GM18517 (cell line): Measurements from ENCODE around the gene SNRPA1.
"Not testable (repeated sequence)": the region's sequence is repeated elsewhere in the genome, so short reads cannot be mapped to it uniquely, and the experiment has no call there.

Experiments
- ATAC-seq: cut with Tn5 transposase; IDR thresholded peaks from one replicate; pipeline ENCODE4 v1.9.1; 2021; ENCODE audit warnings: mild to moderate bottlenecking, moderate library complexity; ENCODE audit not compliant: unreplicated experiment

SNRPA1 gene

DNA sequence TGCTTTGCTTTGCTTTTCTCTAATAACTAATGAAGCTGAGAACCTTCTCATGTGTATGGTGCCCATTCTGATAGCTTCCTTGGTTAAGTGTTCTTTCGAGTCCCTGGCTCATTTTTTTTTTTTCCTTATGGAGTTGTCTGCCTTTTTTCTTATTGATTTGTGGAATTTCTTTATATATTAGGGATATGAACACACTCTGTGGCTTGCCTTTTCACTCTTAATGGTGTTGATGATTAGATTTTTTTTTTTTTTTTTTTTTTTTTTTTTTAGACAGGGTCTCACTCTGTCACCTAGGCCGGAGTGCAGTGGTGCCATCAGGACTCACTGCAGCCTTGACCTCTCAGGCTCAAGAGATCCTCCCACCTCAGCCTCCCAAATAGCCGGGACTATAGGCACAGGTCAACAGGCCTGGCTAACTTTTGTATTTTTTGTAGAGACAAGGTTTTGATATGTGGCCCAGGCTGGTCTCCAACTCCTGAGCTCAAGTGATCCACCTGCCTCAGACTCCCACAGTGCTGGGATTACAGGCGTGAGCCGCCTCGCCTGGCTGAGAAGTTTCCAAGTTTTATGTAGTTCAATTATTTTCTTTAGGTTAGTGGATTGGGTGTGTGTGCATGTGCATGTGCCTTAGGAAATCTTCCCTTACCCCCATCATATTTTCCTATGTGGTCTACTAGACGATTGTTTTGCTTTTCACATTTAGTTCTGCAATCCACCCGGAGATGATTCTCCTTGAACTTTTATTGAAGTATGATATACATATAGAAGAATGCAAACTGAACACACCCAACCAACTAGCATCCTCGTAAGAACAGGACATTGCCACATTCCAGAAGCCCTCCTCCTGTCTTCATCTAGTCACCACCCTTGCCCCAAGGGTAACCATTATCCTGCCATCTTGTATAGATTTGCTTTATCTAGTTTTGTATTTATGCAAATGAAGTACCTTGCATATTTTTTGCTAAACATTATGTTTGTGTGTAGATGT lies 1.7 kb upstream of the SNRPA1 start:
- ATAC-seq: no peak

DNA sequence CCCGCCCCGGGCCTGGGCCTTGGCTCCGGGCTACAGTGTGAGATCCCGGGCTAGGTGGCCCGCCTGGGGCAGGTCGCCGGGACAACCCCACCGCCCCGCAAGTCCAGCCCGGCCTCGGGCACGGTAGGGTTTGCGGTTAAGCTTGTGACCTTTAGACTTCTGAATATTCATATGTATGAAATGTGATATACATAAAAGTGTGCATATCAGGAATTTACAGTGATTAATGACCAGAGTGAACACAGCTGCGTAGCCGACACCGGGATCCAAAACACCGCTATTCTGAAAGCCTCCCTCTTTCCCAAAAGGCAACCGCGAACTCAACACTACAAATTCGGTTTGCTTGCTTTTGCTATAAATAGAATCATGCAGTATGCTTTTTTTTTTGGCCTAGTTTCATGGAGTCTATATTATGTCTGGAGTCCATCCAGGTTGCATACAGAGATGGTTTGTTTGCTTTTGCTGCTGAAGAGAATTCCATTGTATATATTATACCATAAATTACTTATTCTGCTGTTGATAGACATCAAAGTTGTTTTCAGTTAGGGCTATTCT lies 636 bp upstream of the SNRPA1 start:
- no peak for ATAC-seq

DNA sequence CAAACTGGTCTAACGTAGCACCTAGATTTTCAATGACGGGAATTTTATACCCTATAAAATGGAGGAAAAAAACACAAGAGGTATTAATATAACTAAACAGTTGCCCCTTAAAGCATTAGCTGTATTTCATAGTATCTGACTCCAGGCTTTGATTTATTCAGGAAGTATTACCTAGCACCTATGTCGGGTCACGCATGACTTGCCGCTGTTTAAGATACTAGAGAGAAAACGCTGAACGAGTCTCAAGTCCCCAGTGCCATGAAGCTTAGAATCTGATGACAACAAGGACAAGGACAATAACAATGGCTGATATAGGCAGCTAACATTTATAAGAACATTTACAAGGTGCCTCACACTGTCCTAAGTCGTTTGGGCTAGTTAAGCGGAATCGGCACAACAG lies 1.9 kb downstream of the SNRPA1 start:
- no peak for ATAC-seq

DNA sequence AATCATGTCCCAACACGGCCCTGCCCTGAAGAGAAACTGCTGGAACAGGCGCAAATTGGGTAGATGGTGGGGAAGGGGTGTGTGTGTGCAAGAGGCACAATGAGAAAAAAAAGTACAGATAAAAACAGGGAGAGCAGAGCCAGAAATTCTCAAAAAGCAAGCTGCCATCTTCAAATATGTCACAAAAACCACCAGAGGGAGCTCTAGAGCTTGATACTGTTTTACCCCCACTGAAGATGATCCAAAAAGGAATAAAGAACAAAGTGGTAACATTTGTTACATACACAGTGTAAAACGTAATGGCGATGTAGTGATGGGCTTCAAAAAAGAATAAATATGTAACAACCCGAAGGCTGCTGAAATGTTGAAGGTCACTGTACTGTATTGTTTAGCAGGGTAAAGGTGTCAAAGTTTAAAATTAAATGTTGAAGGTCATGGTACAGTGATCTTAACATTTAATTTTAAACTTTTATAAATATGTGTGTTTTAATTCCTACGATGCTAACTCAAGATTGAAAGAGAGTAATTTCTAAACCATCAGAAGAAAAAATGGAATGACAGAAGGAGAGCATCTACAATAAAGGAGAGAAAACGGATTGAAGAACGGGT lies 6.0 kb downstream of the SNRPA1 start:
- ATAC-seq: peak; percentile 52

DNA sequence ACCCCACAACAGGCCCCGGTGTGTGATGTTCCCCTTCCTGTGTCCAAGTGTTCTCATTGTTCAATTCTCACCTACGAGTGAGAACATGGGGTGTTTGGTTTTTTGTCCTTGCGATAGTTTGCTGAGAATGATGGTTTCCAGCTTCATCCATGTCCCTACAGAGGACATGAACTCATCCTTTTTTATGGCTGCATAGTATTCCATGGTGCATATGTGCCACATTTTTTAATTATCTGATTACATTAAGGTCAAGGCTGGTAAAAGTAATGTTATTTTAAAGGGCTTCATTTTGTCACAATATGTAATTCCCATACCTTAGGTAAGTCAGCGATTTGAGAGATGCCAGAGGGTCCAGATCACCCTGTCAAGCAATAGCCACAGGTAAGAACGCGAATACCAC lies 7.7 kb downstream of the SNRPA1 start:
- ATAC-seq: not testable (repeated sequence)

- no peak for ATAC-seq
Observed at GRCh38 chr15:101286471-101287114, 8.5 kb downstream of the SNRPA1 start.

GRCh38 chr15:101283931-101284330 lies 11.1 kb downstream of the SNRPA1 start:
- ATAC-seq: no peak

DNA sequence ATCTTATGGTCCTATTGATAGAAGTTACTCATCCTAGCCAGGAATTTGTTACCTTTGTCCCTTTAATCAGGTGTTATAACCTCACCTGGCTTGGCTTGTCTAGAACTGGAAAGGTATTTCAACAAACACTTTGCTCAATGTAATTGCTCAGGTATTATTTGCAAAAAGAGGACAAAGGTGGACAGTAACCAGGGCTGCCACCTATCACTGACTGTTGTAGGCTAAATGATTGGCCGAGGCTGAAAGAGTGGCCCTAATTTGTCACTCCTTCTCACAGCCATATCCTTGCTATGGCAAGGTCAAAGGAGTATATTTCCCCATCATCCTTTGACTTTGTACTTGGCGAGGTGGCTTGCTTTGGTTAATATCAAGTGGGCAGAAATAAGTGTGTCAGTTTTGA lies 15.0 kb downstream of the SNRPA1 start:
- no peak for ATAC-seq

DNA sequence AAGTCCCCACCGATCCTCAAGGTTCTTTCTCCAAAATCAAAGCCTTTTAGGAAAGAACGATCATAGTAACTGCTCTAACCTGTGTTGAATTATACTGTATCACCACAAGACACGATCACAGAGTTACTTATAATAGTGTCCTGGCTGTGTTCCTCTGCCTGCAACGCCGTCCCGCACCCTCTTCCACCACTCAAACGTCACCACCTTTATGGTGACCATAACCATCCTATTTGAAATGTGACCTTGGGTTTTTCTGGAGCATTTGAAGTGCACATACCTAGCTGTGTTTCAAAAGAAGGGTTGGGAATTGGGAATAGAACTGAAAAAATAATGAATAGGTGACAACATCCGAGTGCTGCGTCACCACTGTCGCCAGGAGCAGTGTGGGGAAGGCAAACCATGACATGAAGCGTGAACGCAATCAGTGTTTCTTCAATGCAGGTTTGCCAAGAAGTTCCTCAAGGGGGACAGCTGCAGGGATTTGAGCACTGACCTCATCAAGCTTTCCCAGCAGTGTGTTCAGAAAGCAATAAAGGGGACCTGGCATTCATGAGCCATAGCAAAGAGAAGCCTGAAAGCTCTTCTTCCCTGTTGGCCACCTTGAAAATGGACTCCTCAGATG lies 17.0 kb downstream of the SNRPA1 start:
- ATAC-seq: no peak

- peak; percentile 75 for ATAC-seq
Observed at GRCh38 chr15:101277038-101277822, 17.8 kb downstream of the SNRPA1 start, which contains the start of gene SELENOS. SELENOS (minus strand) TSS chr15:101277485; CDS start chr15:101277417, 68 bp downstream.

- ATAC-seq: peak; percentile 35
Observed at GRCh38 chr15:101276501-101277037, 18.5 kb downstream of the SNRPA1 start.

DNA sequence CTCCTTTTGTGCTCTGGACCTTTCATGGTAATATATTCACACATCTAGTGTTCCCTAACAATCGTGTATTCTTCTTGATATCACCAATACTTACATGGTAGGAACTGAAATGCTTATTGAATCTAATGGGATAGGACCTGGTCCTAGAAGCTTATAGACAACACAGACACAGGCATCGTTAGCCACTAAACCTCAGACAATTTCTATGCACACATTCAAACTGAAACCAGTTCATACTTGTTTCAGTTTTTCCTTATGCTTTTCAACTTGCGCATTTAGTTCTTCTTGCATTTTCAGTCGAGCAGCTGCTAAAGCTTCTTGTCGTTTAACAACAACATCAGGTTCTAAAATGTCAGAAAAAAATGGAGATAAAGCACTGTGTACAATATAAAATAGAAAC lies 20.0 kb downstream of the SNRPA1 start:
- ATAC-seq: peak; percentile 25

- ATAC-seq: no peak
Observed at GRCh38 chr15:101273534-101273933, 21.5 kb downstream of the SNRPA1 start.

DNA sequence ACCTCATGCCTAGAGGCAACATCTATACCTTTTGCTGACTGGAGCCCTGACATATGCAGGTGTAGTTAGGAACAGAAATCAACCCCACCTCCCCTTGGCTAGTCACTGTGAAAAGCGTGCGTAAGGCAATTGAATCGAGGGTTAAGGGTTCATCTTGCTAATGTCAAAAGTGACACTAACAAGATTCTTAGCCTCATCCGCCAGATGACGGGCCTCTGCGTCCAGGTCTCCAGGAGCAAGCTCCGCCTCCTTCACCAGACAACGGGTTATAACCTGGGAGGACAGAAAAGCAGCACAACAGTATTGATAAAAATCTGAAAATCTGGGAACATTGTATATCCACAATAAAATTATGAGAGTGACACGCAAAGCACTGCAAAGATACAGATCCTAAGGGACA lies 22.5 kb downstream of the SNRPA1 start:
- no peak for ATAC-seq

GRCh38 chr15:101269479-101270223 lies 25.4 kb downstream of the SNRPA1 start:
- no peak for ATAC-seq

DNA sequence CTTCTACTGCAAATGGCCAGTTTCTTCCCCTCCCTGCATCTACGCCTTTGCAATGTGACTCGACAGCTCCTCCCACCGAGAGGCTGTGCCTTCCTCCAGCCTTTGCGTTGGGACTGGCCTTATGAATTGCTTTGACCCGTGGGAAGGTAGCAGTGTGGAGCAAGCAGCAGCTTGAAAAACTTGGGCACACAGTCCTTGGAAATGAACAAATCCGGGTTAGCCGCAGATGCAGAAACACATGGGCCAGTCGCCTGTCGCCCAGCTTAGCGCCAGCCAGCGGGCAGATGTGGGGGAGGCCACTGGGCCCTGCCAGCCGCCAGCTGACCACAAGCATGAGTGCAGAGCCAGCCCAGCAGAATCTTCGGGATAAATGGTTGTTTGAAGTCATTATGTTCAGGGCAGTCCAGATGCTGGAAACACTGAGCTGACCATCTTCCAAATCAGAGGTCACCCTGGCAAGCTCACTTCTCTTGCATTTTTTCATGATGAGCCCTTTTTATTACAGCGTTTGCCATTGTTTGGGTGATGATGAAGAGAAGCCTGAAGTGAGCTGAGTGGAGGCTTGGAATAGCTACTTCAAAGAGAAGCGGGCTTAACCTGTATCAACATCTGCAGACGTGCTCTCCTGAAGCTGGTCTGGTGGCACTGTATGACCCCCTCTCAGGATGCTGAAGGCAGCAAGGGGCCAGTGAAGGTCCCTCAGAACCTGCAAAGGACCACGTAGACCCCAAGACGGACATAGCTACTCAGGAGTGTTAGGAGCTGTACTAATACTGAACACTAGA lies 27.5 kb downstream of the SNRPA1 start:
- no peak for ATAC-seq

- no peak for ATAC-seq
Observed at GRCh38 chr15:101266787-101267186, 28.3 kb downstream of the SNRPA1 start.

DNA sequence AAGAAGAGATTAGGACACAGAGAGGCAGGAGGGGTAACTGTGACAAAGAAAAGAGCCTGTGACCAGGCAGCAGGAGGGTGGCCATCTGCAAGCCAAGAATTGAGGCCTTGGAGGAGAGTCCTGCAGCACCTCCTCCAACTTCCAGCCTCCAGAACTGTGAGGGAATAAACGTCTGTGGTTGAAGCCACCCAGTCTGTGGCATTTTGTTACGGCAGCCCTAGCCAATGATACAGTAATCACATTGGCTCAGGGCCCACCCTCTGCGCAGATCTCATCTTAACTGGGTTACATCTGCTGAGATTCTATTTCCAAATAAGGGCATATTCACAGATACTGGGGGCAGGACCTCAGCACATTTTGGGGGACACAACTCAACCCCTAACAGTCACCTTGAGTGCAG lies 29.0 kb downstream of the SNRPA1 start:
- no peak for ATAC-seq
